ENCODE data around the gene RRAGB. TPM values are rescaled to one million over a fixed set of nuclear protein-coding genes. Genes with fewer than 3 reads are reported as not detected.

The RRAGB gene
- total and polyA plus RNA-seq, 2 experiments from 2014 or later, result 6.0 to 7.9 TPM

- TF ChIP-seq ETS1 (IDR thresholded peaks at IDR 0.05) (no peak), EZH2phosphoT487 (IDR thresholded peaks at IDR 0.05; ENCODE audit: unreplicated experiment) (no peak), EZH2 (IDR thresholded peaks at IDR 0.05; ENCODE audit: low read depth, unreplicated experiment) (no peak), ZNF114 (CRISPR knock-in tag; IDR thresholded peaks at IDR 0.05) (no peak), POLR2AphosphoS5 (IDR thresholded peaks at IDR 0.05; ENCODE audit: low read depth) (no peak), ZNF462 (CRISPR knock-in tag; IDR thresholded peaks at IDR 0.05) (no peak)
Observed at GRCh38 chrX:55713631-55714030, 3.9 kb upstream of the RRAGB start (continued).

- H3K4me3 Mint-ChIP-seq, result no peak overlapping the region
- H3K27me3 Mint-ChIP-seq (ENCODE audit: insufficient read depth, low read depth, poor library complexity), result peaks cover 8% of the 10 kb centered on the region
- Histone ChIP-seq H2AFZ (no peak overlapping the region), H3K36me3 (ENCODE audit: insufficient read depth) (no peaks in the 10 kb centered on the region), H3K9me2 (ENCODE audit: insufficient read depth) (no peaks in the 10 kb centered on the region), H3K27me3 (ENCODE audit: insufficient read depth) (no peaks in the 10 kb centered on the region), H3K4me2 (no peak overlapping the region), H3K79me2 (replicated peaks; ENCODE audit: insufficient read depth) (peaks cover 6% of the 10 kb centered on the region), H3K4me3 (no peak overlapping the region), H3F3A (replicated peaks; ENCODE audit: low read depth) (no peaks in the 10 kb centered on the region), H3K27ac (ENCODE audit: low read depth) (no peak overlapping the region), H3K4me1 (ENCODE audit: insufficient read depth) (no peaks in the 10 kb centered on the region), H4K20me1 (replicated peaks; ENCODE audit: insufficient read depth) (no peaks in the 10 kb centered on the region)
- DNase-seq (ENCODE audit: low spot score), result no peak
- H3K4me1 Mint-ChIP-seq, result peaks cover 5% of the 10 kb centered on the region; the same call in 1 of the 3 replicates
- H3K27ac Mint-ChIP-seq, result no peak overlapping the region
- H3K9me3 Mint-ChIP-seq, result peaks cover 45% of the 10 kb centered on the region
- TF ChIP-seq EZH2 (IDR thresholded peaks at IDR 0.05; ENCODE audit: low read depth, unreplicated experiment), result no peak
- TF ChIP-seq ZNF462 (CRISPR knock-in tag; IDR thresholded peaks at IDR 0.05), result no peak
- TF ChIP-seq ETS1 (IDR thresholded peaks at IDR 0.05), result no peak
- no peaks in the 10 kb centered on the region; the same call in 2 of the 3 replicates for H3K36me3 Mint-ChIP-seq (ENCODE audit: low read depth)
- no peak for ATAC-seq
Observed at GRCh38 chrX:55714161-55714560, 3.4 kb upstream of the RRAGB start.
